Measurements from ENCODE around the gene POLN.

GRCh38 chr4:2057382-2058065, 184.4 kb downstream of the POLN start:
- TF ChIP-seq, protein P1, sequence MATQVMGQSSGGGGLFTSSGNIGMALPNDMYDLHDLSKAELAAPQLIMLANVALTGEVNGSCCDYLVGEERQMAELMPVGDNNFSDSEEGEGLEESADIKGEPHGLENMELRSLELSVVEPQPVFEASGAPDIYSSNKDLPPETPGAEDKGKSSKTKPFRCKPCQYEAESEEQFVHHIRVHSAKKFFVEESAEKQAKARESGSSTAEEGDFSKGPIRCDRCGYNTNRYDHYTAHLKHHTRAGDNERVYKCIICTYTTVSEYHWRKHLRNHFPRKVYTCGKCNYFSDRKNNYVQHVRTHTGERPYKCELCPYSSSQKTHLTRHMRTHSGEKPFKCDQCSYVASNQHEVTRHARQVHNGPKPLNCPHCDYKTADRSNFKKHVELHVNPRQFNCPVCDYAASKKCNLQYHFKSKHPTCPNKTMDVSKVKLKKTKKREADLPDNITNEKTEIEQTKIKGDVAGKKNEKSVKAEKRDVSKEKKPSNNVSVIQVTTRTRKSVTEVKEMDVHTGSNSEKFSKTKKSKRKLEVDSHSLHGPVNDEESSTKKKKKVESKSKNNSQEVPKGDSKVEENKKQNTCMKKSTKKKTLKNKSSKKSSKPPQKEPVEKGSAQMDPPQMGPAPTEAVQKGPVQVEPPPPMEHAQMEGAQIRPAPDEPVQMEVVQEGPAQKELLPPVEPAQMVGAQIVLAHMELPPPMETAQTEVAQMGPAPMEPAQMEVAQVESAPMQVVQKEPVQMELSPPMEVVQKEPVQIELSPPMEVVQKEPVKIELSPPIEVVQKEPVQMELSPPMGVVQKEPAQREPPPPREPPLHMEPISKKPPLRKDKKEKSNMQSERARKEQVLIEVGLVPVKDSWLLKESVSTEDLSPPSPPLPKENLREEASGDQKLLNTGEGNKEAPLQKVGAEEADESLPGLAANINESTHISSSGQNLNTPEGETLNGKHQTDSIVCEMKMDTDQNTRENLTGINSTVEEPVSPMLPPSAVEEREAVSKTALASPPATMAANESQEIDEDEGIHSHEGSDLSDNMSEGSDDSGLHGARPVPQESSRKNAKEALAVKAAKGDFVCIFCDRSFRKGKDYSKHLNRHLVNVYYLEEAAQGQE (IDR thresholded peaks at IDR 0.05; ENCODE audit: insufficient read depth in 1 of 2, low read depth in 2 of 2, low read length in 2 of 2) = no peak
- no peak for TF ChIP-seq TAF1 (IDR thresholded peaks at IDR 0.05; ENCODE audit: borderline replicate concordance, insufficient read depth, low read length)
- no peak for TF ChIP-seq POLR2AphosphoS5 (IDR thresholded peaks at IDR 0.05; ENCODE audit: low read depth, low read length)
- TF ChIP-seq SIN3A (IDR thresholded peaks at IDR 0.05; ENCODE audit: borderline replicate concordance, insufficient read depth, low read length) = no peak
- no peak for TF ChIP-seq FOXP2 (optimal IDR thresholded peaks at IDR 0.05; ENCODE audit: borderline replicate concordance, extremely low read depth, extremely low read length, insufficient read depth)
